Bladder microvascular endothelial cell (primary cell): ENCODE data around the gene TOP2B. TPM values are rescaled to one million over a fixed set of nuclear protein-coding genes. Genes with fewer than 3 reads are reported as not detected.

Experiments used
- total RNA-seq: library from RNA; depleted of rRNA; stranded (reverse); fragments of >200 nt; gene quantifications from 2 replicates; pipeline ENCODE4 v1.2.3, GENCODE V29; 2014

TOP2B gene
- total RNA-seq = 56.5 and 107 TPM in 2 replicates

GRCh38 chr3:25664812-25665314 is at the start of gene TOP2B:
Gene TOP2B, minus strand, starts transcription at chr3:25664907. Its CDS starts 610 bp downstream, at chr3:25664297.

Other genes with a start within 250 kb of the TOP2B start
- 18.5 and 25.7 TPM in 2 replicates for gene RARB, start 236.6 kb downstream of the TOP2B start, total RNA-seq
- gene NGLY1, start 118.5 kb upstream of the TOP2B start, total RNA-seq = 20.4 and 39.0 TPM in 2 replicates
- gene OXSM, start 125.2 kb upstream of the TOP2B start, total RNA-seq = 6.2 and 12.2 TPM in 2 replicates